Keratinocyte (primary cell): ENCODE measurements around the gene CD3E.

Source experiments
- EZH2 ChIP-seq: IDR thresholded peaks from one replicate; pipeline ENCODE4 v1.6.1; 2012; ENCODE audit warnings: inconsistent platforms, mild to moderate bottlenecking, low read length, moderate library complexity
- TF ChIP-seq, protein P1 (sequence below), 3 experiments: IDR thresholded peaks in 1 of 3; conservative IDR thresholded peaks in 1 of 3; optimal IDR thresholded peaks in 1 of 3; 2 replicates in 2 of 3; 3 replicates in 1 of 3; pipeline versions ENCODE3 to v1.5.1; 2011; ENCODE audit warnings: low read length in 3 of 3, mild to moderate bottlenecking in 3 of 3, moderate library complexity in 2 of 3, control low read depth in 1 of 3, inconsistent platforms in 1 of 3; ENCODE audit not compliant: insufficient read depth in 2 of 3; ENCODE audit errors: extremely low read depth in 1 of 3

DNA sequence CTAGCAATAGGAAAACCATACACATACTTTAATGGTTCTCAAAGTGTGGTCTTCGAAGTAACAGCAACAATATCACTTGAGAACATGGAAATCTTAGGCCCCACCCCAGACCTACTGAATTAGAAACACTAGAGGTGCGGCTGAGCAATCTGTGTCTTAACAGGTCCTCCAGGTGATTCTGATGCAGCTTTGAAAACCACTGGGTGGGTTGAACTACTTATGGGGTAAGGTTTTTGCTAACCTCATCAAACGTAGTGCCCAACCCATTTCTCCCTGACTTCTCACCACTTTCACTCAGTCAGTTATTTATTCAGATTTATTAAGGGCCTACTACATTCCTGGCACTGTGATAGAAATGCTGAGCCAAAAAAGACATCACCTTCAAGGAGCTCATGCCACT, 44.2 kb upstream of the CD3E start:
- TF ChIP-seq, protein P1, sequence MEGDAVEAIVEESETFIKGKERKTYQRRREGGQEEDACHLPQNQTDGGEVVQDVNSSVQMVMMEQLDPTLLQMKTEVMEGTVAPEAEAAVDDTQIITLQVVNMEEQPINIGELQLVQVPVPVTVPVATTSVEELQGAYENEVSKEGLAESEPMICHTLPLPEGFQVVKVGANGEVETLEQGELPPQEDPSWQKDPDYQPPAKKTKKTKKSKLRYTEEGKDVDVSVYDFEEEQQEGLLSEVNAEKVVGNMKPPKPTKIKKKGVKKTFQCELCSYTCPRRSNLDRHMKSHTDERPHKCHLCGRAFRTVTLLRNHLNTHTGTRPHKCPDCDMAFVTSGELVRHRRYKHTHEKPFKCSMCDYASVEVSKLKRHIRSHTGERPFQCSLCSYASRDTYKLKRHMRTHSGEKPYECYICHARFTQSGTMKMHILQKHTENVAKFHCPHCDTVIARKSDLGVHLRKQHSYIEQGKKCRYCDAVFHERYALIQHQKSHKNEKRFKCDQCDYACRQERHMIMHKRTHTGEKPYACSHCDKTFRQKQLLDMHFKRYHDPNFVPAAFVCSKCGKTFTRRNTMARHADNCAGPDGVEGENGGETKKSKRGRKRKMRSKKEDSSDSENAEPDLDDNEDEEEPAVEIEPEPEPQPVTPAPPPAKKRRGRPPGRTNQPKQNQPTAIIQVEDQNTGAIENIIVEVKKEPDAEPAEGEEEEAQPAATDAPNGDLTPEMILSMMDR (optimal IDR thresholded peaks at IDR 0.05 in 1 of 3, IDR thresholded peaks at IDR 0.05 in 1 of 3, conservative IDR thresholded peaks at IDR 0.05 in 1 of 3; ENCODE audit: extremely low read depth in 1 of 3, insufficient read depth in 2 of 3, low read length in 3 of 3), result no peak
- no peak for TF ChIP-seq EZH2
